Amniotic epithelial cell (primary cell): ENCODE measurements around the gene EHD3.
"Not testable (repeated sequence)": the region's sequence is repeated elsewhere in the genome, so short reads cannot be mapped to it uniquely, and the experiment has no call there.

Experiments used
- DNase-seq: peaks from one replicate; pipeline ENCODE4 v3.0.0-alpha.2; 2010; ENCODE audit warnings: low read depth

Gene EHD3

DNA sequence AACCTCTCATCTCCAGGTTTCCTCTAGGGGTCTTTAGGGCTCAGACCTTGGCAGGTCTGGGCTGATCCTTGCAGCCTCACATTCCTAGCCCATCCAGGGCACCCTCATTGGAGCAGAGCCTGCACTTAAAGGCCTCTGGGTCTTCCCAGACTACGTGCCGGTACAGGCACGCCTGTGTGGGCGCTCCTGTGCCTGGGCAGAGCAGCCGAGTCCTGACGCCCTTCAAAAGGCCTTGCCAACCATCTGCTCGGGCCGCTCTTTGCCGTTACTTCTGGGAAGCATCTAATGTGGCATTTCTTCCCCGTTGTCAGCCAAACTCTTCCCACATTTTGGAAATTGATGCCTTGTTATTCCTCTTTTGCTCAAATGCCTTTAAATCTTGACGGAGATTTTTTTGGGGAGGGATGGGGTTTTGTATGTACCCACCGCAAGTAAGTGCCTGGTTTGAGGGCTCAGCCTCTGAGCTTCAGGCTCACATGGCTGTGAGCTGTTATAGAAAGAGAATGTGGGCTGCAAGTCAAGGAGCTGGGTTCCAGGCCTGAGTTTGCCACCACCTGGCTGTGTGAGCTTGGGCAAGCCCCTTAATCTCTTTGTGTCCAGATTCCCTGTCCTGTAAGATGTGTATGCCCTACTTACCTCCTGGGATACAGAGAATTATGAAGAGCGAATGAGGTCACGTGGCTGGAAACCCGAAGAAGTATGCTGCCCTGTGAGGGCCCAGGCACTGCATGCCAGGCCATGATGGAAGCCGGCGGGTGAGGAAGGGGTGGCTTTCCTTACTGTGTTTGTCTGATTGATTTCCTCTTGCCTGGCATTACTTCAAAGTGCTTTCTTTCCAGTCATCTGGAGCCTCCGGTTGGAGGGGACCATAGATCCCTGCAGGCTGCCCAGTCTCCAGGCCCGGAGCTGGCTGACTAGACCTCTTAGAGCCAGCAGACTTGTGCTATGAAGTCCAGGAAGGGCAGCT lies 20.6 kb downstream of the EHD3 start:
- DNase-seq: no peak

GRCh38 chr2:31255911-31256571 lies 22.1 kb downstream of the EHD3 start:
- DNase-seq: no peak

GRCh38 chr2:31256611-31257382 lies 22.8 kb downstream of the EHD3 start:
- DNase-seq: no peak

GRCh38 chr2:31258351-31258750 lies 24.4 kb downstream of the EHD3 start:
- DNase-seq: no peak

DNA sequence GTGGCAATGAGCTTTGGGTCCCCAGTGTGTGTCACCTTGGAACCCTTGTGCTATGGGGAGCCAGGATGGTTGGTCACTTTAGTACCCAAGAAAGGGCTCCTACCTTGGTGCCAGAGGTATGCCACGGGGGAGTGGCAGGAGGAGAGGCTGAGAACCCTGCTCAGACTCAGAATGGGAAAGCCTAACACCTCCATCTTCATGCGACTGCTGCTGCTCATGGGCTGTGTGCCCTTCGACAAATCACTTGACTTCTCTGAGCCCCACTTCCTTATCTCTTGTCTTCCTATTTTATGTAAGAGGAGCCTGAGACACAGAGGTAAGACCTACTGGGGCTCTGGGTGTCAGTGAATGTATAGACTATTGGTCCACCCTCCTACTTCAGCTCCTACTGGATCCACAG lies 25.1 kb downstream of the EHD3 start:
- DNase-seq: no peak

DNA sequence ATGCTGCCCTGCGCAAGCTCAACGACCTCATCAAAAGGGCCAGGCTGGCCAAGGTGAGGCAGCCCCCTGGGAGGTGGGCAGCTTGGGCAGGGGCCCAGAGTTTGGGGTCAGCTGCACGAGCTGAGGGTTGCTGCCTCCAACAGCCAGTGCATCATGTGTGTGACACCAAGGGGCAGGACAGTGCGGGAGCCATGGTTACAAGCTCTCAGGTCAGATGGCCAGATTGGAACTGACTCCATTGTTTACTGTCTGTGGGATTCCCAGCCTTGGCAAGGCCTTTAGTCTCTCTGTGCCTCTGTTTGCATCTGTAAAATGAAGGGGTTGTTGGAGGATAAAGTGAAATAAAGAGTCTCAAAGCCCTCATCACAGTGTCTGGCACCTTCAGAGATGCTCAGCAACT lies 26.9 kb downstream of the EHD3 start:
- no peak for DNase-seq

DNA sequence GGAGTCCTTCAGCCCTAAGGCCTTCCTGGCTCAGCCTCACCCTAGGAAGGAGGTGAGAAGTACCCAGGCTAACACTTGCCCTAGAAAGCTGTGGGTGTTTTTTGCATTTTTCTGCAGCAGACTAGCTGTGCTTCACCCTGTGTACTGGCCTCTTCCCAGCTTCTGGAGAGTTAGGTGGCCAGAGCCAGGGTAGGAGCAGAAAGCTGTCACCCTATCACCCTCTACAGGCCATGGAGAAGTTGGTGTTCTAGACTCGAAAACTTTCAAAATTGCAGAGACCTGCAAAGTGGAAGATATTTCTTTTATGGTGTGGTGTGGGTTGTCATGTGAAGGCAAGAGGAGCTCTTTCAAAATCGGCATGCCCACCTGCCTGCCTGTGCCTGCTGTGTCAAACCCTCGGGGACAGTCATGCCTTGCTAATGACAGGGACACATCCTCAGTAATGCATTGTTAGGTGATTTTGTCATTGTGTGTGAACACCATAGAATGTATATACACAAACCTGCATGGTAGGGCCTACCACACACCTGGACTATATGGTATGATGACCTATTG lies 29.8 kb downstream of the EHD3 start:
- no peak for DNase-seq

GRCh38 chr2:31265234-31265633 lies 31.3 kb downstream of the EHD3 start:
- DNase-seq: no peak

DNA sequence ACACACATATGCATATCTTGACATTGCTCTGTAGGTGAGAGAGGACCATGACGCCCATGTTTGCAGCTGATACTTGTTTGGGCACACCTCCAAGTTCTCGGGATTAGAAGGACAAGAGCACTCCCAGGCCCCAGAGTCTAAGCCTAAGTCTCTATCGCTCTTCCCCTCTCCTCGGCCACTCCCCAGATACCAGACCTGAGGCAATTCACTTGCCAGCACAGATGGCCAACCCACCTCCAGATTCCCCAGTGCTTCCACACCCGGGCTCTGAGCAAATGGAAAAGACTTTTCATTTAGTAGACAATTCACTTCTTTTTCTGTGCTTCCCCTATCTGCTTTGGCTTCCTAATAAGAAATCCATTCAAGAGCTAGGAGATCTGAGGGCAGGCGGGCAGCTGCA lies 32.9 kb downstream of the EHD3 start:
- DNase-seq: no peak

DNA sequence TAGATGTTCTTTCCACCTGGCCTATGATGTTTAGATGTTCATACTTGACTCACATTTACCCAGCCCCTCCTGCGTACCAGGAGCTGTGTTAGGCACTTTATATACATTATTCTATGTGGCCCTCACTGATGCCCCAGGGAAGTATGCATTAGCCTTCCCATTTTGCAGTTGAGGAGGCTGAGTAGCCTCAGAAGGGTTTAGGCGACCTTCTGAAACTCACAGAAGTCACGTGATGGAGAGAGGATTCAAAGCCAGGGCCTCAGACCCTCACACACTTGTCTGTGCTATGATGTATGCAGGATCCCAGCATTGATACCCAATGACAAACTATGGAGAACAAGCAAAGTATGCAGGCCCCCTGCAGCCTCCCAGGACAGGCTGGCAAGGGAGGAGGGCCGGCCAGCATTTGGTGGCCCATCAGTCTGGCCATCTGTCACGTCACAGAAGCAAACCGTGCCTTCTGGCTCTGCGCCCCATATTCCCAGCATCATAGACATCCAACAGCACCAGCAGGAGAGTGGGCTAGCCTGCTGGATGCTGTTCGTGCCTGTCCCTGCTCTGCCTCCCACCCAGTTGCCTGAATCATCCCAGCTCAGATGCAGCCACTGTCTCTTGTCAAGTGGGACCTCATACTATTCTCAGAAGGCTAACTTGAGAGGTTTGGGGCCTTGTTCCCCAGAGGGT lies 33.6 kb downstream of the EHD3 start:
- DNase-seq: no peak

GRCh38 chr2:31268344-31268743 lies 34.4 kb downstream of the EHD3 start:
- no peak for DNase-seq

DNA sequence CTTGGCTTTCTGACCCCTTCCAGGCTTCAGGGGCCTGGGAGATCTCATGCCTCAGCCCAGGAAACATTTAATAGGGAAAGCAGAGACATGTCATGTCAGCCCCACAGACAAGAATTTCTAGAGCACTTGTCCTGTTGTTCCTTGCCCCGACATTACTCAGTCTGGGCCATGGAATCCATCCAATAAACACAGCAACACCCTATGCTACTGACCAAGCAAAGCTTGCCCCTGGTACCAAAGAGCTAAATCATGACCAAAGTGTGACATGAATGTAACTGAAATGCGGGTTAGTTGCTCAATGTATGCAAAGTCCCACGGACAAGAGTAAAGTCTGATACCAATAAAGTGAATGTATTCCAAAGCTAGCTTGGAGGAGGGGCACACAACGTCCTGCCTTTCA lies 35.1 kb downstream of the EHD3 start:
- no peak for DNase-seq

DNA sequence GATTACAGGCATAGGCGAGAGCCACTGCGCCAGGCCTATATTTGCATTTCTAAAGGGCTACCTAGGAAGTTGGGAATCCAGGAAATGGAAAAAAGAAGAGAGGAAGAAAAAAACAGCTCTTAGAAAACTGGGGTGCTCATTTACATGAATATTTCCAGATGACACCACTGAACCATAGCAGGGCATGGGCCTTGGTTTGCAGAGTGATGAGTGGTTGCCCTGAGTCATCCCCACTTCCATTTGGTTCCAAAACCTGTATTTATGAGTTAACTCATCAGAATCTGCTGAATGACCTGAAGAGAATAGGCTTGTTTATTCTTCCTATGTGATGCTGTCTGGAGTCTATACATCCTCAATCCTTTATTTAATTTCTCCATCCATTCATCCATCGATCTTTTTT lies 36.2 kb downstream of the EHD3 start:
- DNase-seq: peak; percentile 43

DNA sequence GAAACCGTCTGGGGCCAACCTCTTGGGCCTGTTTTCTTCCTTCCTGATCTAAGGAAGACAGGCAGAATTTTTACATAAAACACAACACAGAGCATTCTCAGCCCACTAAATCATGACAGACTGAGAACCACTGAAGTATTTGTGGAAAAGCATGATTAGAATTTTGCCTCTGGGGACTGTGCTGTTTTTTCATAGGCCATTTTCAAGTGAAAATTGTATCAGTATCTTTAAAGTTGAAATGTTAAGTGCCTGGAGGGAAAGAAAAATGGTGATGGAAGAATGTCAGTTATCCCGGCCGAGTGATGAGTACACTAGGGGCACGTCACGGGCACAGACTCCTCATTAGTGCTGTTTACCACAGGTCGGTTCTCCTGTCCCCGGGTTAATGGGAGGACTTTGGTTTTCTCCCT lies 36.9 kb downstream of the EHD3 start:
- no peak for DNase-seq

GRCh38 chr2:31271851-31272267 lies 37.9 kb downstream of the EHD3 start:
- peak; percentile 46 for DNase-seq

- DNase-seq: peak; percentile 84
Measured at GRCh38 chr2:31274401-31275075, 40.6 kb downstream of the EHD3 start.

GRCh38 chr2:31275976-31276375 lies 42.0 kb downstream of the EHD3 start:
- DNase-seq: no peak

DNA sequence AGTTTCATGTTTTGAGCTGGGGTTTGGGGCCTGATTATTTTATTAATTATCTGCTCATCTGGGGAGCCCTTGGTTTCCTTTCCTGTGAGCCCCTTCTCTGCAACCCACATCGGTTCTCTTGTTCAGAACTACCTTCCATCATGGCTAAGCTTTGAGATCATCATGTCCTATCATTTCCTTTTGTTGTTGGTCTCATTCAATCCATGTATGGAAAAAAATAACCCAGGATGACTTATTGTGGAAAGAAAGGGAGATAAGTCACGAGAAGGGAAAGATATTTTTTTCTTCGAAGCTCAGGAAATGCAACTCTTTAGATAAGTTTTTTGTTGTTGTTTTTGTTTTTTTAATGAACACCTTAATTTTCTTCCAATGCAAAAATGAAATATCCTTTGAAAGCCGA lies 43.7 kb downstream of the EHD3 start:
- no peak for DNase-seq

DNA sequence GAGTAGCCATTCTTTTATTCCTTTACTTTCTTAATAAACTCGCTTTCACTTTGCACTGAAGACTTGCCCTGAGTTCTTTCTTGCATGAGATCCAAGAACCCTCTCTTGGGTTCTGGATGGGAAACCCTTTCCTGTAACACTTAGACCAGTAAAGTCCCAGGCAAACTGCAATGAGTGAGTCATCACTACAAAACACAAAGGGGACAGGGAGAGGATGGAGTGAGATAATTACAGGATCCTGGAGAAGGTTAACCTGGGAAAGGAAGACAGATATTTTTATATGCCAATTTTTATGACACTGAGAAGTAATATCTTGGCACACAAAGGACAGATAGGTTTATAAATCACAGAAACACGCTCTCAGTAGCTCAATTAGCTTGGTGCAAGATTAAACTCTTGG lies 48.7 kb downstream of the EHD3 start:
- no peak for DNase-seq

DNA sequence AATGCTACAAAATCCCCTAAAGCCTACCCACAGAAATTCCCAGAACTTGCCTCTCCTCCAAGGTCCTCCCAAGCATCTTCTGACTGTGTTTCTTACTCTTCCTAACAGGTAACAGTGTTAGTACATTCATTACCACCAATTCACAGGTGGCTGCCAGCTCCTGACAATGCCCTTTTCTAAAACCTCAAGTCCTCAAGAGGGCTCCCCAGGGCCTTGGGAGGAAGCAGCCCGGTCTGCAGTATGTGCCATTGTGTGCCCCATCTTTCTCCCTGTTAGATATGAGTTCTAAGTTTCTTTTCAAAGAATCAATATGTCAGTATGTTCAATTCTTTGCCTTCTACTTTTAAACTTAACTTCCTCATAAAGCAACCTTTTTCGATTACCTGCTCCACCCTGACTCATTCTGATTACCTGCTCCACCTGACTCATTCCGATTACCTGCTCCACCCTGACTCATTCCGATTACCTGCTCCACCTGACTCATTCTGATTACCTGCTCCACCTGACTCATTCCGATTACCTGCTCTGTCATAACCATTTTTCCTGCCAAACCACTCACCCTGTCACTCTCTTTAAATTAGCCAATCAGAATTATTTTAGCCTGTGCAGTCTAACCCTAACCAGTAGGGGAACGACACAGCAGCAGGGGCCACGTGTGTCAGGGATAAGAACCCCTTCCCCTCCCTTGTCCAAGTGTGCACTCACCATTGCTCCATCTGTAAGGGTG lies 49.4 kb downstream of the EHD3 start:
- DNase-seq: not testable (repeated sequence)
